Heart left ventricle (tissue), 13 donors: ENCODE measurements around the gene TRIAP1.

Source experiments
- CTCF ChIP-seq, 12 donors: fragments of 200-600 bp; sonication (generic) in 4 of 12; IDR thresholded peaks; one replicate each; pipeline versions ENCODE4 v1.5.0 to v1.8.0; 2018 to 2022; ENCODE audit warnings: antibody characterized with exemption in 12 of 12, mild to moderate bottlenecking in 5 of 12
- POLR2A ChIP-seq, 2 donors: fragments of 450-650 bp; IDR thresholded peaks; one replicate each; pipeline ENCODE4 v1.6.1; 2017; ENCODE audit warnings: antibody characterized with exemption in 2 of 2, mild to moderate bottlenecking in 2 of 2, moderate library complexity in 2 of 2
- donor health status: ischemic (EF 13 %, LVEDD 7.1; RV severe dilation, severe dysfunction).
- donor health status: DM: no; HTN: yes; CAD: no.
- donor health status: DM: no; HTN: no; CAD: no.
- donor health status: ischemic (EF 25% LVEDD 6.9; RV normal size, moderate dysfunction).
- donor health status: ischemic (EF 25% LVEDD 5.7; RV mildly dilated, moderate dysfunction).
- donor health status: ischemic (EF 35%, LVEDD 5.7; RV mildly dilated, moderate dysfunction).
- donor health status: nonischemic (EF 11% LVEDD 7.7; RV severe dilation, severe dysfunction).
- donor health status: DM: yes; HTN: yes; CAD: no.
- donor health status: PGD.
- donor health status: ischemic (EF 29% LVEDD 5.4; RV normal size, mild dysfunction).
- donor health status: nonischemic (EF 23%, LVEDD 6.1; RV moderate dilation, normal function).

GRCh38 chr12:120428597-120429229 lies 17.5 kb downstream of the TRIAP1 start:
- TF ChIP-seq CTCF (IDR thresholded peaks at IDR 0.05): no peak
- TF ChIP-seq POLR2A (IDR thresholded peaks at IDR 0.05): no peak
